Cardiac muscle cell (in vitro differentiated cells and primary cell): ENCODE data around the gene CACNA1A. TPM values are rescaled to one million over a fixed set of nuclear protein-coding genes. Genes with fewer than 3 reads are reported as not detected.

Experiments
- DNase-seq, 2 donors: peaks; one replicate each; pipeline versions ENCODE4 v3.0.0 to v3.0.0-alpha.2; 2010 to 2017; ENCODE audit warnings: low read depth in 1 of 2, low spot score in 1 of 2
- H3K27ac ChIP-seq: fragments of 200-600 bp; sonication (generic); 2 replicates; pipeline ENCODE4 v1.5.1; 2016
- H3K27me3 ChIP-seq: fragments of 200-600 bp; sonication (generic); 2 replicates; pipeline ENCODE4 v1.6.0; 2016; ENCODE audit warnings: control low read depth
- H3K36me3 ChIP-seq: fragments of 200-600 bp; sonication (generic); 2 replicates; pipeline ENCODE4 v1.5.1; 2016; ENCODE audit warnings: control low read depth
- H3K4me1 ChIP-seq: fragments of 200-600 bp; sonication (generic); 2 replicates; pipeline ENCODE4 v1.8.1; 2017; ENCODE audit warnings: low read depth, mild to moderate bottlenecking, mixed run types
- H3K4me3 ChIP-seq: fragments of 200-600 bp; sonication (generic); 2 replicates; pipeline ENCODE4 v1.5.1; 2016; ENCODE audit warnings: mild to moderate bottlenecking
- H3K9me3 ChIP-seq: fragments of 200-600 bp; sonication (generic); 2 replicates; pipeline ENCODE4 v1.5.1; 2017; ENCODE audit warnings: low read depth, mild to moderate bottlenecking, control low read depth
- CTCF ChIP-seq: IDR thresholded peaks from 2 replicates; pipeline ENCODE4 v1.5.1; 2012; ENCODE audit warnings: low read depth, mild to moderate bottlenecking, low read length
- polyA plus RNA-seq: library from polyadenylated mRNA; unstranded; fragments of >200 nt; fragmentation: Nextera tagmentation; extraction: Ambion mirVana; gene quantifications from 2 replicates; pipeline ENCODE4 v1.2.1, GENCODE V29; 2016
- total RNA-seq: library from RNA; depleted of rRNA; stranded (reverse); fragments of >200 nt; gene quantifications from 2 replicates; pipeline ENCODE4 v1.2.3, GENCODE V29; 2016

CACNA1A gene
- total and polyA plus RNA-seq, 2 experiments from 2014 or later, result 5.6 to 6.8 TPM

- DNase-seq, result no peak
- H3K27ac ChIP-seq, result no peak overlapping the region
- no peaks in the 10 kb centered on the region for H3K36me3 ChIP-seq
- H3K9me3 ChIP-seq, result no peaks in the 10 kb centered on the region
- H3K4me1 ChIP-seq, result no peaks in the 10 kb centered on the region
- H3K27me3 ChIP-seq, result no peaks in the 10 kb centered on the region
- no peak overlapping the region for H3K4me3 ChIP-seq
- TF ChIP-seq CTCF, result no peak
These were observed 150.9 kb downstream of the CACNA1A start for GRCh38 chr19:13355356-13355755.

GRCh38 chr19:13353625-13354024, 152.7 kb downstream of the CACNA1A start:
- no peaks in the 10 kb centered on the region for H3K9me3 ChIP-seq
- no peak overlapping the region for H3K4me3 ChIP-seq
- H3K27ac ChIP-seq, result no peak overlapping the region
- TF ChIP-seq CTCF, result no peak
- no peak for DNase-seq
- H3K36me3 ChIP-seq, result no peaks in the 10 kb centered on the region
- H3K4me1 ChIP-seq, result no peaks in the 10 kb centered on the region
- H3K27me3 ChIP-seq, result no peaks in the 10 kb centered on the region

- Histone ChIP-seq H3K36me3 (no peaks in the 10 kb centered on the region), H3K4me3 (no peak overlapping the region), H3K27ac (no peak overlapping the region), H3K4me1 (no peaks in the 10 kb centered on the region), H3K9me3 (no peaks in the 10 kb centered on the region), H3K27me3 (no peaks in the 10 kb centered on the region)
- peak in 1 of 2 donors; percentile 7 for DNase-seq
- TF ChIP-seq CTCF, result no peak
These were observed 155.5 kb downstream of the CACNA1A start for GRCh38 chr19:13350759-13351158.

- no peaks in the 10 kb centered on the region for H3K27me3 ChIP-seq
- no peaks in the 10 kb centered on the region for H3K9me3 ChIP-seq
- no peaks in the 10 kb centered on the region for H3K4me1 ChIP-seq
- no peak overlapping the region for H3K27ac ChIP-seq
- DNase-seq, result no peak
- no peak for TF ChIP-seq CTCF
- H3K4me3 ChIP-seq, result no peak overlapping the region
- no peaks in the 10 kb centered on the region for H3K36me3 ChIP-seq
These were observed 156.2 kb downstream of the CACNA1A start for GRCh38 chr19:13350072-13350471.

- Histone ChIP-seq H3K36me3 (no peaks in the 10 kb centered on the region), H3K4me1 (no peaks in the 10 kb centered on the region), H3K9me3 (no peaks in the 10 kb centered on the region), H3K27ac (no peak overlapping the region), H3K27me3 (no peaks in the 10 kb centered on the region), H3K4me3 (no peak overlapping the region)
- DNase-seq, result no peak
- TF ChIP-seq CTCF, result no peak
These were observed 158.9 kb downstream of the CACNA1A start for GRCh38 chr19:13347367-13347766.

- H3K4me3 ChIP-seq, result no peak overlapping the region
- DNase-seq, result no peak
- H3K27me3 ChIP-seq, result no peaks in the 10 kb centered on the region
- H3K9me3 ChIP-seq, result no peaks in the 10 kb centered on the region
- peaks cover 6% of the 10 kb centered on the region for H3K4me1 ChIP-seq
- TF ChIP-seq CTCF, result no peak
- H3K27ac ChIP-seq, result no peak overlapping the region
- H3K36me3 ChIP-seq, result no peaks in the 10 kb centered on the region
These were observed 162.8 kb downstream of the CACNA1A start for GRCh38 chr19:13343514-13343913.
